ENCODE measurements around the gene KCNQ1.

DNA sequence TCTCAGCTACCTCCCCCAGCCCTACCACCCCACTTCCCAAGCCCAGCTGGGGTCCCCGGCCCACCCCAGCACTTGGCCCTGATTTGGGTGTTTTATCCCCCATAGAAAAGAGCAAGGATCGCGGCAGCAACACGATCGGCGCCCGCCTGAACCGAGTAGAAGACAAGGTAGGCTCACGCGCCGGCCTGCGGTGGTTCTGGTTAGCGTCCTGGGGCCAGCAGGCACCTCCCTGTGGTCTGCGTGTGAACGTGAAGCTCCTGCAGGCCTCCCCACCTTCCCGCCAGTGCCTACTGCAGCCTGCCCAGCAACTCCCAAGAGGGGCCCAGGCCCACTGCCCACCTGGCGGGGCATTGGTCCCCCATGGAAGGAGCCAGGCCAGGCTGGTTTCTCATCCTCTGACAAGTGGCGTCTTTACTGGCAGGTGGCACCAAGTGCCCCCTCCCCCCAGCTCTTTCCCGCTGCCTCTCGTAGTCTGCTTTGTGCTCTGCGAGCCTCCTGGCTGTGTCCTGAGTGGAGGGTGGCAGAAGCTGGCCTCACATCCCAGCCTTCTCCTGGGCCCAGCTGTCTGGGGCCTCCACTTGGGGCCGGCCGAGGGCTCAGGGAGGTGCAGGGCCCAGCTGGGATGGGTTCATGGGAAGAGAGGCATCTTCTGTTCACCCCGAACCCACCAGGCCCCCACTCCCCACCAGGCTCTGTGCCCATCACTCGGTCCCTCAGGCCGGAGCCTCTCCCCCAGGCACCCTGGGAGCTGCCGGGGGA lies 333.2 kb downstream of the KCNQ1 start:
- TF ChIP-seq, protein P1, sequence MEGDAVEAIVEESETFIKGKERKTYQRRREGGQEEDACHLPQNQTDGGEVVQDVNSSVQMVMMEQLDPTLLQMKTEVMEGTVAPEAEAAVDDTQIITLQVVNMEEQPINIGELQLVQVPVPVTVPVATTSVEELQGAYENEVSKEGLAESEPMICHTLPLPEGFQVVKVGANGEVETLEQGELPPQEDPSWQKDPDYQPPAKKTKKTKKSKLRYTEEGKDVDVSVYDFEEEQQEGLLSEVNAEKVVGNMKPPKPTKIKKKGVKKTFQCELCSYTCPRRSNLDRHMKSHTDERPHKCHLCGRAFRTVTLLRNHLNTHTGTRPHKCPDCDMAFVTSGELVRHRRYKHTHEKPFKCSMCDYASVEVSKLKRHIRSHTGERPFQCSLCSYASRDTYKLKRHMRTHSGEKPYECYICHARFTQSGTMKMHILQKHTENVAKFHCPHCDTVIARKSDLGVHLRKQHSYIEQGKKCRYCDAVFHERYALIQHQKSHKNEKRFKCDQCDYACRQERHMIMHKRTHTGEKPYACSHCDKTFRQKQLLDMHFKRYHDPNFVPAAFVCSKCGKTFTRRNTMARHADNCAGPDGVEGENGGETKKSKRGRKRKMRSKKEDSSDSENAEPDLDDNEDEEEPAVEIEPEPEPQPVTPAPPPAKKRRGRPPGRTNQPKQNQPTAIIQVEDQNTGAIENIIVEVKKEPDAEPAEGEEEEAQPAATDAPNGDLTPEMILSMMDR (conservative IDR thresholded peaks at IDR 0.05; ENCODE audit: low read length) = no peak
- TF ChIP-seq EZH2phosphoT487 (IDR thresholded peaks at IDR 0.05; ENCODE audit: borderline replicate concordance) = no peak

Measured in Loucy (cell line).